GM18951 (cell line): ENCODE data around the gene FZD8.
"Not testable (repeated sequence)": the region's sequence is repeated elsewhere in the genome, so short reads cannot be mapped to it uniquely, and the experiment has no call there.

Experiments
- POLR2A ChIP-seq: IDR thresholded peaks from 4 replicates; pipeline ENCODE4 v1.6.1; 2011; ENCODE audit warnings: mild to moderate bottlenecking; ENCODE audit not compliant: insufficient read length, insufficient read depth; ENCODE audit errors: extremely low read depth
- in situ Hi-C: fragments of 300-500 bp; cut with MboI; formaldehyde crosslinking; loops from one replicate; pipeline ENCODE4 v1.12.0; 2022; ENCODE audit warnings: low sequenced_read_pairs, mixed read lengths, inconsistent platforms; ENCODE audit not compliant: unreplicated experiment

The FZD8 gene, protein sequence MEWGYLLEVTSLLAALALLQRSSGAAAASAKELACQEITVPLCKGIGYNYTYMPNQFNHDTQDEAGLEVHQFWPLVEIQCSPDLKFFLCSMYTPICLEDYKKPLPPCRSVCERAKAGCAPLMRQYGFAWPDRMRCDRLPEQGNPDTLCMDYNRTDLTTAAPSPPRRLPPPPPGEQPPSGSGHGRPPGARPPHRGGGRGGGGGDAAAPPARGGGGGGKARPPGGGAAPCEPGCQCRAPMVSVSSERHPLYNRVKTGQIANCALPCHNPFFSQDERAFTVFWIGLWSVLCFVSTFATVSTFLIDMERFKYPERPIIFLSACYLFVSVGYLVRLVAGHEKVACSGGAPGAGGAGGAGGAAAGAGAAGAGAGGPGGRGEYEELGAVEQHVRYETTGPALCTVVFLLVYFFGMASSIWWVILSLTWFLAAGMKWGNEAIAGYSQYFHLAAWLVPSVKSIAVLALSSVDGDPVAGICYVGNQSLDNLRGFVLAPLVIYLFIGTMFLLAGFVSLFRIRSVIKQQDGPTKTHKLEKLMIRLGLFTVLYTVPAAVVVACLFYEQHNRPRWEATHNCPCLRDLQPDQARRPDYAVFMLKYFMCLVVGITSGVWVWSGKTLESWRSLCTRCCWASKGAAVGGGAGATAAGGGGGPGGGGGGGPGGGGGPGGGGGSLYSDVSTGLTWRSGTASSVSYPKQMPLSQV

DNA sequence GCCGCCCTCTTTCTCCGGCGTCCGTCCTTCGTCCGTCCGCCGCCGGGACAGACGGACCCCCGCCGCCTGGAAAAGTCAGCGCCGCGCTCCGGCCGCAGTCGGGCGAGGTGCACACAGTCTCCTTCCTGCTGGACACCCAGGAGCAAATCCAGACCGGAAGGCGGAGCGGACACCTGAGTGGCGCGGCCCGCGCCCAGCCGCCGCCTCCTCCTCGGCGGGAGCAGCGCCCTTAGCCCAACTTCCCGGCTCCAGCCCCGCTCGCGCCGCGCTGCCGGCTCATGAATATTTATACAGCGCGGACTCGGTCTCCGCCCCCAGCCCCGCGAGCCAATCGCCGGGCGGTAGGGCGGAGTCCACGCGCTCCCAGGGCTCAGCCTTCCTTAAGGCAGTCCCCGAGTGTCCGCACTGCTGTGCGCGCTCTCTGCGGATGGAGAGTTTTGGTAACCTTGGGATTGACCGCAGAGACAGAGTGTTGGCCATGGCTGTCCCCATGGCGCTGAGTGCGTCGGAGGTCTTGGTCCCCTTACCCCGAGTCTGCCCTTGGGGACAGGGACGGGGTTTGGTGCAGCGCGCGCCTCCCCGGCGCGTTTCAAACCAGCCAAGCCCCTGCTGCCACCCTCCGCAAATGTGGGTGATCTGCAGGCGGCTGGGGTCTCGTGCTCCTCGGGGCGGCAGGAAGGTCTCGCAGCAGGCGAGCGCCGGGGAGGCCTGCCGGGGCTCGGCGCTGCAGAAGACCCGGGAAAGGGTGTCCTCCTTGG, at the start of gene FZD8:
FZD8 (minus strand) TSS at position 262 of the 758 bp plus-strand sequence. CDS start 867 bp downstream, outside the sequence.
- in situ Hi-C loops, result no loop called here
- TF ChIP-seq POLR2A, result peak; percentile 49

DNA sequence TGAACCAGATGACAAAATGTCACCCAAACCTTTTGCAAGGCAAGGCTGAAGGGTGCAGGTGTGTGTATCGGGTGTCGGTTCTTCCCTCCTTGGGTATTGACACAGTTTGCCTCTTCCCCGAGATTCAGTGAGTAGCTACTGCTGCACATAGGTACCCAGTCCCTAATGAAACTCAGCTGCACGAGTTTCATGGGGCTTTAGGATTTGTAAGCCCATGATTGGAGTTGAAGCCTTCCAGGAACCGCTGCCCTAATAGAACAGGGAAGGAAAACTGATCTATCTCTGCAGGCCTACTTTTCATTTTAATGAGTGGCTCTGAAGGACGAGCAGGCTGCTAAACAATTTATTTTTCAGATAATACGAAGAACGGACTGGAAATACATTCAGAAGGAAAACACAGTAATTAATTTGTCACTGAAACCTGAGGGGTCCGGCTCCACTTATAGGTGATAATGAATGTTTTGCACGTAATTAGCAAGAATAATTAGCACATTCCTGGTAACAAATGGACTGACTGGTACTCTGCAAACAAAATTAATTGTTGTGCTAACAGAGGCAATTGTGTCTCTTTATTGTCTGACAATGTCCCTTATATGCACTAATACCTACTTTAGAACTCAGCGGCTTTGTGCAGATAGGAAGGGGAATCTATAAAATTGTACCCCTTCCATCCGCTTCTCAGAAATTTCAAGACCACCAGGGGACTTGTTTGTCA, 49.6 kb upstream of the FZD8 start:
- in situ Hi-C loops, result no loop called here
- TF ChIP-seq POLR2A, result no peak

DNA sequence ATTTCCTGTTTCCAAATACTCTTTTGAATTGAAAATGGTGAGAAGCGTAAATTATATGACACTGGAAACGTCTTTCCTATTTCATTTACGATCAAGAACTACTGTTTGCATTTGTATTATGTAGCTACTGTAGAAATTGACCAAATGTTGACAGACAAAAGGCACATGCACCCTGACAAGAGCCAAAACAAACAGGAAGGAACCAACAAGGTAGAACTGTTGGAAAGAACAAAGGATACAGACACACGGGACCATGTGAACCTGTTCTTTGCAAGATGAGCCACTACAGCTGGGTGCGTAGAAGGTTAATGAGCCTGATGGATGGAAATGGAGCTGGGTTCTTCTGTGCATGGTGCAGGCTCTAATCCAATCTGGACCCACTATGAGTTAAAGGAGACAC, 48.4 kb upstream of the FZD8 start:
- TF ChIP-seq POLR2A, result no peak
- in situ Hi-C loops, result no loop called here

DNA sequence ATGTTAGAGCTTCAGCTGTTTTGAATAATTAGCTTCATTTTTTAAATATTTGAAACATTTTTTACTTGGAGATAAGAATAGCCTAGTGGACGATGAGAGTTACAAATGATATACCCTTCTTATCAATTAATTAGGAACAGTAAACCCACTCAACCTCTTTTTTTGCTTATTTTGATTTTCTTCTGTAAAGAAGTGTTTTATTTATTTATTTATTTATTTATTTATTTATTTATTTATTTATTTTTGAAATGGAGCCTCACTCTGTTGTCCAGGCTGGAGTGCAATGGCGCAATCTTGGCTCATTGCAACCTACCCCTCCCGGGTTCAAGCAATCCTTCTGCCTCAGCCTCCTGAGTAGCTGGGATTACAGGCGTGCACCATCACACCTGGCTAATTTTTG, 43.8 kb upstream of the FZD8 start:
- in situ Hi-C loops, result not testable (repeated sequence)

DNA sequence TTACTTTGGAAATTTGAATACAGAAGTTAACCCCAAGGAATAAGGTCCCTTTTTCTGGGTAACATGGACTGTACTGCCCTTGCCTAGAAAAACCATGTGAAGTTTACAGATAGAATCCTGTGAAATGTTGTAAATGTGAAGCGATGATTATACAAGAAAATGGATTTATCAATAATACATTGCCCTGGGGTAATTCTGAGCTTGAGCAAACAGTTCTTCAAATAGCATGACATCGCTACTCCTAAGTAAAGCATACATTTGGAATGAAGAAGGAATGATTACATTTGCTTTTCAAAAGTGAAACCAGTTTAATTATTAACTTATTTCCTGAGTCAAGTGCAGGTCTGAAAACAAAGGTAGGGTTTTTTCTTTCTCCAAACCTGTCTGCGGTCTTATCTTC, 43.3 kb upstream of the FZD8 start:
- in situ Hi-C loops, result no loop called here
- no peak for TF ChIP-seq POLR2A

DNA sequence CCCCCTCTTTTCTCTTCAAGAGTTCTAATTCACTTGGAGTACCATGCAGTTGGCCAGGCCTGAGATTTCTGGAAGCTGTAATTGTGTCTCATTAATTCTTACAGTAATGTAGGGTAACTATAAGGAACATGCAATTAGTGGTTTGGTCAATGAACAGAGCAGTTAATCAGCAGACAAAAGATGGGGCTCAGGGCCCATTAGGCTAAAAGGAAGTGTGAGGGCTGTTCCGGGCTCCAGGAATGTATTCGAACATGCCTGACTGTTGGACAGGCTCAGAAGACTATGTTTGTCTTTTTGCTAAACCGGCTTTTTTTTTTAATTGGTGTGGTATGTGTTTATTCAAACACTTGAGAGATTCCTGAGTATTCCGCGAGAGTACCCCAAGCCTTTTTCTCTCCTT, 42.5 kb upstream of the FZD8 start:
- TF ChIP-seq POLR2A, result no peak
- in situ Hi-C loops, result no loop called here

DNA sequence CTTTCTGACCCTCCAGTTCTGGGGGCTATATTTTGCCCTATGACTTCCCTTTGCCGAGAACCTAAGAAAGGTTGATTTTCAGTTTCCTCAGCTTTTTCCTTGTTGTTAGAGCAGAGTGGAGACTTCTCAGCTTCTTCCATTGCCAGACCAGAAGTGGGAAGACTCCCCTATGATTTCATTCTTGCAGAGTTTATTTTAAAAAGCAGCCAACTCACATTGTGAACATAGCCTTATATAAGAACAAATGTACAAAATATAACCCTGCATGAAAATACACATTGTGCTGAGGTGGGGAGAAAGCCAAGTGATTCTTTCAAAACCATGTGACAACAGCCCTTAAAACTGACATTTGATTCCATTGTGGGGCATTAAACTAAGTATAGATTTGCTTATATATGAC, 33.8 kb upstream of the FZD8 start:
- TF ChIP-seq POLR2A, result no peak
- in situ Hi-C loops, result no loop called here

DNA sequence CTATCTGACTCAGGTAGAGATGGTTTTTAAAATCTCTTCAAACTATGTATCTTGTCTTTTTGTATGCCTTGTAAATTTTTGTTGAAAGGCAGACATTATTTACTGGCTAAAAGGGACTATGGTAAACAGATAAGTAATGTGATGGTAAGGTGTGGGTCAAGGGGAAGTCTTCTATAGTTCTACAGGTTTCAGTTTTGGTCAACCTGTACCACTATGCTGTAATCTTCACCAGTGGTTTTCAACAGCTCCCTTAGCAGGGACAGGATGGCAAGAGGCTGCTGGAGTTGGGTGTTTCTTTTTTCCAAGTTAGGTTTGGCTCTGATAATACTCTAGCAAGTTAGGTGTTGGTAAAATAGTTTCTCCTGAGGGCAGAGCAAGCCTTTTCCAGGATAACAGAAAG, 32.7 kb upstream of the FZD8 start:
- in situ Hi-C loops, result no loop called here
- TF ChIP-seq POLR2A, result no peak

DNA sequence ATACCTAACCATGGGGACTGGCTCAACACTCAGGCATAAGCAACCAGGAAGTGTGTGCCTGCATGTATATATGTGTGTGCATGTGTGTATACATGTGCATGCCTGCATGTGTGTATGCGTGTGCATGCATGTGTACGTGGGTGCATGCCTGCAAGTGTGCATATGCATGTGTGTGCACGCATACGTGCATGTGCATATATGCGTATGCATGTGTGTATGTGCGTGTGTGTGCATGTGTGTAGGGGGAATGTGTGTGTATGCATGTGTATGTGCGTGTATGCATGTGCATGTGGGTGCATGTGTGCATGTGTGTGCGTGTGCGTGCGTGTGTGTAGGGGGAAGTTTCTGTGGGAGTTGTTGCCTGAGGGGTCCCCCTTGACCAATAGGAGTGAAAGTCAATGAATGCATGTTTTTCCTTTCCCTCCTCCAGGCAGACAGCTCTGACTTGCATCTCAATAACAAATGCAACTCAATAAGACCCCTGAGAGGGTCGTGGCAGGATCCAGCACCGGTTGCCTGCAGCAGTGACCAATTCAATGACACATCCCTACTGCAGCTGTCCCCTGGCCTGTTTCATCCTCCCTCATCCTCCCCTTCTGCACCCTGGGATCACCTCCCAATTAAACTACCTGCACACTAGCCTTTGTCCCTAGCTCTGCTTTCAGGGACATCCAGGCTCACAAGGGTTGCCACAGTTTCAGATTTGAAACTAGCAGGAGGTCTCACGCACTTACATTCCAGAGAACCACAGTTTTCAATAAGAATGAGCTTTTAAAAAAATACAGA, 27.0 kb upstream of the FZD8 start:
- no peak for TF ChIP-seq POLR2A
- in situ Hi-C loops, result no loop called here

DNA sequence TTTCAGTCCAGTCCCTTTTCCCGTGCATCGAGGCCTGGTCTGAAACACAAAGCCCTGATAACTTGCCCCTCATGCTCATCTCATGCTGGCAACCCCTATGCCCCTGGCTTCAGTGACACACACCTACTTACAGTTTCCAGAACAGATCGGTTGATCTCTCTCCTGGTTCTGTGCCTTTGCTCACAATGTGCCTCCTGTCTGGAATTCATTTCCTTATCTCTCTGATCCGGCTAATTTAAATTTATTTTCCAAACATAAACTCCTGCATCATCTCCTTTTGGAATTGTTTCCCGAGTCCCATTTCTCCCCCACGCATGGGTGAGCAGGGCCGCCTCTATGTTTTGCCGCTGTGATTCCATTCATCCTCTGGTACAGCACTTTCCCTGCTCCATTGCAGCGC, 25.9 kb upstream of the FZD8 start:
- in situ Hi-C loops, result no loop called here
- TF ChIP-seq POLR2A, result no peak

DNA sequence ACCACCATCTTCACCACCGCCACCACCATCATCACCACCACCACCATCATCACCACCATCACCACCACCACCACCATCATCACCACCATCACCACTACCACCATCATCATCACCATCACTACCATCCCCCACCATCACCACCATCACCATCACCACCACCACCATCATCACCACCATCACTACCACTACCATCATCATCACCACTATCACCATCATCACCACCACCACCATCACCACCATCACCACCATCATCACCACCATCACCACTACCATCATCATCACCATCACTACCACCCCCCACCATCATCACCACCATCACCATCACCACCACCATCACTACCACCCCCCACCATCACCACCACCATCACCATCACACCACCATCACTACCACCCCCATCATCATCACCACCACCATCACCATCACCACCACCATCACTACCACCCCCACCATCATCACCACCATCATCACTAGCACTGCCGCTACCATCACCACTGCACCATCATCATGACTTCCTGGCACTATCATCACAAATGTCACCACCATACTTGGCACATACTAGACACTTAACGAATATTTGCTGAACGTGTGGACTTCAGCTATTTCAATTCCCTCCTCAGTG, 25.3 kb upstream of the FZD8 start:
- TF ChIP-seq POLR2A, result no peak
- in situ Hi-C loops, result no loop called here

DNA sequence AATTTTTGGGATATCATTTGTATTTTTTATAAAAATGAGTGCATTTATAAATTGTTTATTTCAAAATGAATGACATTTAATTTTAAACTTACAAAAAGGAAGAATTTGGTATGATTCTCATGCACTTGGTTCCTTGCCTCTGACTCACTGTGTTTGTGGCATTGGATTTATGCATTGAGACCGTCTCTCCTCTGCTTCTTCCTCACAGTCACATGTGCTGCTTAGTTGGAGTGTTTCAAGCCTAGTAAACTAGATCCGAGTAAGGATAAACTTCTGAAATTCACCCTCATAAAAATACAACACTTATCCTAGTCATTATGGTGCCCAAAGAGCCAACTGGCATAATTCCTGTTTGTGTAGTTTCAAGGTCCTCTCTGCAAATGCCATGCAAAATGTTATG, 19.1 kb upstream of the FZD8 start:
- no peak for TF ChIP-seq POLR2A

More for the DNA sequence above, 19.1 kb upstream of the FZD8 start:
- in situ Hi-C loops, result no loop called here
